Muscle of leg (tissue), 11 donors: Measurements from ENCODE around the gene GABPA. TPM values are rescaled to one million over a fixed set of nuclear protein-coding genes. Genes with fewer than 3 reads are reported as not detected.

Experiments
- DNase-seq: peaks from one replicate; pipeline ENCODE4 v3.0.0; 2013
- H3K27ac ChIP-seq: one replicate; pipeline ENCODE4 v1.5.1; 2013; ENCODE audit warnings: mild to moderate bottlenecking, low read length, control low read depth
- H3K27me3 ChIP-seq: one replicate; pipeline ENCODE4 v1.6.1; 2013; ENCODE audit warnings: low read length; ENCODE audit not compliant: control insufficient read depth, insufficient read depth
- H3K36me3 ChIP-seq: one replicate; pipeline ENCODE4 v1.6.1; 2013; ENCODE audit warnings: low read length; ENCODE audit not compliant: control insufficient read depth, insufficient read depth
- H3K4me1 ChIP-seq: one replicate; pipeline ENCODE4 v1.6.1; 2013; ENCODE audit warnings: low read length; ENCODE audit not compliant: control insufficient read depth, insufficient read depth
- H3K4me3 ChIP-seq: one replicate; pipeline ENCODE4 v1.5.1; 2013; ENCODE audit warnings: low read length, control low read depth
- H3K9me3 ChIP-seq: replicated peaks from 2 replicates; pipeline ENCODE4 v1.6.1; 2013; ENCODE audit warnings: low read depth, low read length; ENCODE audit not compliant: control insufficient read depth
- WGBS: methylation state at CpG from one replicate; pipeline ENCODE4 v1.1.5; 2013; ENCODE audit warnings: missing lambda C conversion rate; ENCODE audit not compliant: insufficient coverage; 5-methylcytosine and 5-hydroxymethylcytosine counted together
- polyA plus RNA-seq, 8 donors: library from polyadenylated mRNA; unstranded; fragments of 120-200 nt; gene quantifications; one replicate each; pipeline versions ENCODE4 v1.2.1 to v1.2.3, GENCODE V29; 2013; ENCODE audit warnings: inconsistent platforms in 1 of 8, low replicate concordance in 1 of 8; ENCODE audit not compliant: insufficient read length in 8 of 8, insufficient read depth in 1 of 8
- total RNA-seq: library from RNA; stranded (reverse); fragments of 120-200 nt; gene quantifications from one replicate; pipeline ENCODE4 v1.2.4, GENCODE V29; 2013

GABPA gene
- total and polyA plus RNA-seq, 9 donors: 23.2 to 39.7 (median 29.6) TPM

DNA sequence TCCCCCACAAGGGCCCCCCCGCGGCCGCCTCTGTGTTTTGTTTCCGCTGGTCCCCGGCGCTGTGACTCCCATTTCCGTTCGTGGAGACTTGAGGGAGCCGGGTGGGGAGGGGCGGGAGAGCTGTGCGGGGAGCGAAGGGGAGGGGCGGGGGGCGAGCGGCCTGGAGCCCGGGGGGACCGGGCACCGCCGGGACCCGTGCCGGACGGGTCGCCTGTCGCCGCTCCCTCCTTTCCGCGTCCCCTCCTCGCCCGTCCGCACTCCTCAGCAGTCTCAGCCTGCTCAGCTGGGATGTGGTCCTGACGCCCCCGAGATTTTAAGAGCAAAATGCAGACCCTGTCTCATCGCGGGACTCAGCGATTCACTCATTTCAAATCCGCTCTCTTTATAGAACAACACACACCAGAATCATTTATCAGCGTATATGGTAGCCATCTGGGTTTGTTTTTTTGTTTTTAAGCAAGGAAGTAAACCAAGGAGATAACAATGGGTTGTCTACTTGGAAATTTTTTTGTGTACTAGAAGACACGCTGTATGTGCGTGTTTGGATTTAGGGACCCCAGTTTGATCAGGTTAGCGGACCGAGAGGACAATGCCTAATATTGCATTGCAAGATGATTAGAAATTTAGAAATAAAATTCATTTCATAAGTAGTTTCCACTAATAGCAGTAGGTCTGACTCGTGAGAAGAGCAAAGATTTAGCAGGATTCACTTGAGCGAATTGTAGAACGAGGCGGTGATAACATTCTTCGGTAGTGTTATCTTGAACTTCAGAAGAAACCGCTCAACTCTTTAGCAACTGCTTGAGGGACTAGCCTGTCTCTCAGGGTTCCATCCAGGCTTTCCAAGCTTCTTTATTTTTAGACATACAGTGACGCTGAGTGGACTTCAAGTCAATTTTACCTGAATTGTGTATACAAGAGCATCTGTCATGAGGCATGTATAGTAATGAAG lies 1.1 kb downstream of the GABPA start:
- peak; percentile 96 for DNase-seq
- Histone ChIP-seq H3K36me3 (peaks cover 5% of the 10 kb centered on the region), H3K9me3 (no peaks in the 10 kb centered on the region), H3K4me3 (peak overlapping the region; percentile 73), H3K27me3 (no peaks in the 10 kb centered on the region), H3K4me1 (peaks cover 6% of the 10 kb centered on the region), H3K27ac (peak overlapping the region; percentile 100)
- WGBS: 0% methylated on average over 23 of the region's 48 CpGs

DNA sequence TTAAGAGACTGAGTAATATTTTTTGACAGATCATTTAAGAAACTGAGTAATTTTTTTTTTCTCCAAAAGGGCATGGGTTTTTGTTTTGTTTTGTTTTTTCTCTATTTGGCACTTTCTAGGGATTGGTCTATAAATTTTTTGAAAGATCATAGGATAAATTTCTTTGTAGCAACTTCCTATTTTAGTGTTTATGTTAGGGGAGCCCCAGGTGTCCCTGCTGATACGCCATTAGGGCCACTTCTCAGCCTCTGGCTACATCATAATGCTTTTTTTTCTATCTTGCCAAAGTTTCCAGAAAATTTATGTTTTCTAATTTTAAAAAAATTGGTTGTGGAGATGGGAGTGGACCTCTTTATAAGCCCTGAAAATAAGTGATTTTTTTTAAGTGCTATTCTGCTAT lies 2.6 kb downstream of the GABPA start:
- no CpG with 5 or more reads among the region's 1 CpG for WGBS
- peak overlapping the region; percentile 100 for H3K27ac ChIP-seq
- no peaks in the 10 kb centered on the region for H3K9me3 ChIP-seq
- no peaks in the 10 kb centered on the region for H3K27me3 ChIP-seq
- H3K36me3 ChIP-seq: no peaks in the 10 kb centered on the region
- no peak overlapping the region for H3K4me3 ChIP-seq
- peaks cover 4% of the 10 kb centered on the region for H3K4me1 ChIP-seq
- no peak for DNase-seq

DNA sequence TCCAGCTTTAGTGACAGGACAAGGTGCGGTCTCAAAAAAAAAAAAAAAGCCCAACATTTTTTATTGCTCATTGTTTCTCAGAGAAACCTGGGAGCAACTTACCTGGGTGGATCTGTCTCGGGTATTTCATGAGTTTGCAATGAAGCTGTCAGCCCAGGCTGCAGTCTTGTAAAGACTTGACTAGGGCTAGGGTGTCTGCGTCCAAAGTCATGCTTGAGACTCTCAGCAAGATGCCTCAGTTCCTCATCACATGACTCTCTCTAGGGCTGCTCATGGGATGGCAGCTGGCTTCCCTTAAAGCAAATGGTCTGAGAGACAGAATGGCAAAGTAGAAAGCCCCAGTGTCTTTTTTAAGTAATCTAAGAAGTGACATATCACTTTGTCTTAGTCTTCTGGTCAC lies 8.1 kb downstream of the GABPA start:
- H3K27me3 ChIP-seq: no peaks in the 10 kb centered on the region
- DNase-seq: no peak
- peaks cover 11% of the 10 kb centered on the region for H3K36me3 ChIP-seq
- H3K4me3 ChIP-seq: no peak overlapping the region
- WGBS: 95% methylated on average over 3 of the region's 3 CpGs
- no peak overlapping the region for H3K27ac ChIP-seq
- no peaks in the 10 kb centered on the region for H3K9me3 ChIP-seq
- H3K4me1 ChIP-seq: no peaks in the 10 kb centered on the region

DNA sequence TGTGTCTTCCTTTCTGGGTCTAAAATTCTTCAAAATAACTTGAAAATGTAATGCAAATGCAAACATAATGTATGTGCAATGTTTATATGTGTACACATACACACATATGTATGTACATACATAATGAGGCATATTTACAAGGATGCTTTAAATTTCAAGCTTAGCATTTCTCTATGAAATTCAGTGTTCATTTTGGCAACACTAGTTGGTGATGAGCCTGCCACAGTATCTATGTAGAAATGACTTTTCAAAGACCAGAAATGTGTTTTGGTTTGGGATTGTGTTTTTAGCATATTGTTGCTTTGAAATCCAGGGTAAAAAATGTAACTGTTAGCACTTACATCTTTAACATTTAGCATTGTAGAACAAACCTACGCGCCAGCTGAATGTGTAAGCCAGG lies 10.1 kb downstream of the GABPA start:
- Histone ChIP-seq H3K4me3 (no peak overlapping the region), H3K36me3 (peaks cover 21% of the 10 kb centered on the region), H3K27ac (no peak overlapping the region), H3K27me3 (no peaks in the 10 kb centered on the region), H3K4me1 (no peaks in the 10 kb centered on the region), H3K9me3 (no peaks in the 10 kb centered on the region)
- WGBS: no CpG with 5 or more reads among the region's 2 CpGs
- no peak for DNase-seq

DNA sequence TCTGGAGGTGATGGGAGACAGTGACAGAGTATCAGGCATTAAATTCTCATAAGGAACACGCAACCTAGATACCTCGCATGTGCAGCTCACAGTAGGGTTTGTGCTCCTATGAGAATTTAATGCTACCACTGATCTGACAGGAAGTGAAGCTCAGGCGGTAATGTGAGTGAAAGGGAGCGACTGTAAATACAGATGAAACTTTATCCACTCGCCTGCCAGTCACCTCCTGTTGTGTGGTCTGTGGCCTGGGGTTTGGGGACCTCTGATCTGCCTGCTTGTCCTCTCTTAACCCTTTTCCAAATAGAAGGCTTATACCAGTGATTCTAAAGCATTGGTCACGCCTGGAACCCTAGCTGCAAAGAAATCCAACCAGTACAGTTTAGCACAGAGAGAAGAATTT lies 15.3 kb downstream of the GABPA start:
- Histone ChIP-seq H3K36me3 (peaks cover 32% of the 10 kb centered on the region), H3K27me3 (no peaks in the 10 kb centered on the region), H3K4me3 (no peak overlapping the region), H3K27ac (no peak overlapping the region), H3K9me3 (no peaks in the 10 kb centered on the region), H3K4me1 (no peaks in the 10 kb centered on the region)
- DNase-seq: no peak
- 100% methylated on average over 2 of the region's 6 CpGs for WGBS

DNA sequence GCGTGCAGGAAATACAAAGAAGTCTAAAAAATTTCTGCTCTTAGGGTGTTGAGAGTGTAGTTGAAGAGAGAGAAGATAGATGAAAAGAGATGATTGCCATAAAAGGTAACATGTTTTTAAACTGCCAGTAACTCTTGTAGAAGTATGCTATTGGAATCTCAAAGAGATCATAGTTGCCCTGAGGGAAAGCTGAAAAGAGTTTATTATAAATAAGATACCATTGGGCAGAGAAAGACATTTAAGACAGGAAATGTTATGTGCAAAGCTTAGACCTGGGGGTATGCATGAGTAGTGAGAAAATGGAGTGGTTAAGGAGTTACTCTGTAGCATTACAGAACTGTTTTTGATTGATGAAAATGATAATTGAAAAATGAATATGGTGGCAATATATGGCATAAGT lies 17.6 kb downstream of the GABPA start:
- Histone ChIP-seq H3K4me3 (no peak overlapping the region), H3K27ac (no peak overlapping the region), H3K4me1 (no peaks in the 10 kb centered on the region), H3K36me3 (peaks cover 26% of the 10 kb centered on the region), H3K9me3 (no peaks in the 10 kb centered on the region), H3K27me3 (no peaks in the 10 kb centered on the region)
- no peak for DNase-seq
- no CpG with 5 or more reads among the region's 1 CpG for WGBS

DNA sequence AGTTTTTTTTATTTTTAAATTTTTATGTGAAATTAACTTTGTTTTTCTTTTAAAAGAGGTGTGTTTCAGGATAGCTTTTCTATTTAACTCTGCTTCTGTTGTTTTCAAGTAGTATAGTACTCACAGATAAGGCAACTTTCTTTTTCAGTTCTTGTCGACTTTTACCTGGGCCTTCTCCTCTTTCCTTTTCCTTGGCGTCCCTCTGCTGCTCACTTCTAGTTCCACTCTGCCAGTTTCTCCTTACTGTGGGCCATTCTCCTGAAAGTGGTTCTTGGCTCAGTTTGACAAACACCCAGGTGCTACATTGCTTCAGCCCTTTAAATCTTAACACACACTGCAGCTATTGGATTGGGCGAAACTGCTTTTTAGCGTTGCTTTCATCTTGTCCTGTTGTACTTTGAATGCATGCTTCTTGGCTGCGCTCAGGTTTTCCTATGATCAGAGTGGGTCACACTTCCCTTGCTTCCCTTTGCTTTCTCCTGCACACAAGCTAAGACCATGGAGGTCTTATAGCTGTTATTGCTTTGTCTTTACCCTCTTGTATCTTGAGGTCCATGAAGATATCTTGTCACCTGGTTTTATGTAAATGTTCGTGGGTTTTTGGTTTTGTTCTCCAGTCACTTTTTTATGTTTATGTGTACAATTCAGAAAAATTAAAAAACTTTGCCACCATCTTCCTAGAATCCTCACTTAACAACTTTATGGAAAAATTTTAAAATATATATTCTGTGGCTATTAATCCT lies 21.6 kb downstream of the GABPA start:
- peaks cover 35% of the 10 kb centered on the region for H3K36me3 ChIP-seq
- DNase-seq: no peak

DNA sequence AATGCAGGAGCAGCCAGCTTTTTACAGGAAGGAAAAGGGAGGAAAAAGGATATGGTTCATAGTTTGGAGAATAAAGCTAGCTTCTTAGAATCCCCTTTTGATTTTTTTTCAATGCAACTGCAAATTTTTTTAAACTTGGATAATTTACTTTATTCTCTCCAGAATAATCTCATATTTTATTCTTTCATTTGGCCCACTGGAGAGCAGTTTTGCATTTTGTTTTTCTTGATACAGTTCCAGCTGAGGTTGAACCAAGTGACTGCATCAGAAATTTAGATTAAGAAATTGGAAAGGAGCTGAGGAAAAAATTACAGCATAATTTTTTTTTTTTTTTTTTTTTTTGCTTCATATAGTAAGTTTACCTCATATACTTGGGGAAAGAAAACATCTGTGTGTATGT lies 22.8 kb downstream of the GABPA start:
- no peaks in the 10 kb centered on the region for H3K4me1 ChIP-seq
- peak; percentile 92 for DNase-seq
- H3K27me3 ChIP-seq: no peaks in the 10 kb centered on the region
- H3K4me3 ChIP-seq: no peak overlapping the region
- no peaks in the 10 kb centered on the region for H3K9me3 ChIP-seq
- H3K36me3 ChIP-seq: peaks cover 33% of the 10 kb centered on the region
- H3K27ac ChIP-seq: peak overlapping the region; percentile 73

More for the DNA sequence above, 21.6 kb downstream of the GABPA start:
- Histone ChIP-seq H3K27me3 (no peaks in the 10 kb centered on the region), H3K9me3 (no peaks in the 10 kb centered on the region), H3K4me3 (no peak overlapping the region), H3K27ac (peak overlapping the region; percentile 60), H3K4me1 (no peaks in the 10 kb centered on the region)
- 72% methylated on average over 5 of the region's 6 CpGs for WGBS

DNA sequence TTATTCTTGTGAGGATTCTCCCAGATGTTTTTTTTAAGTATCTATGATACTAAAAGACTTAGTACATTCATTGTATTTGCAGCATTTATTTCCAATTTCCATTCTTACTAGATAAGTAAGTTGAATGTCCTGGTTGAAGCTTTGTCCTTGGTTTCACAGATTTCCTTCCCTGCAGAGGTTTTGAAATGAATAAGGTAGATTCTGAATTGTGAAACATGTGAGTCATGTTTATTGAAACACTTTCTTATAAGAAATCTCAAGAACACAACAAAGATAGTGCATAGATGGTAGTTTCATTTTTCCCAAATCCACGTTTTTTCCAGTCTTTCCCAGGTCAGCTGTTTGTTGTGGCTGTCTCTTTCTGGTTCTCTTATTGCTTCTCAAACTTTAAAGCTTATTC lies 24.8 kb downstream of the GABPA start:
- no peaks in the 10 kb centered on the region for H3K27me3 ChIP-seq
- no peak overlapping the region for H3K4me3 ChIP-seq
- no peaks in the 10 kb centered on the region for H3K4me1 ChIP-seq
- no peaks in the 10 kb centered on the region for H3K9me3 ChIP-seq
- 100% methylated on average over 1 of the region's 1 CpG for WGBS
- no peak overlapping the region for H3K27ac ChIP-seq
- DNase-seq: no peak
- H3K36me3 ChIP-seq: peaks cover 35% of the 10 kb centered on the region

DNA sequence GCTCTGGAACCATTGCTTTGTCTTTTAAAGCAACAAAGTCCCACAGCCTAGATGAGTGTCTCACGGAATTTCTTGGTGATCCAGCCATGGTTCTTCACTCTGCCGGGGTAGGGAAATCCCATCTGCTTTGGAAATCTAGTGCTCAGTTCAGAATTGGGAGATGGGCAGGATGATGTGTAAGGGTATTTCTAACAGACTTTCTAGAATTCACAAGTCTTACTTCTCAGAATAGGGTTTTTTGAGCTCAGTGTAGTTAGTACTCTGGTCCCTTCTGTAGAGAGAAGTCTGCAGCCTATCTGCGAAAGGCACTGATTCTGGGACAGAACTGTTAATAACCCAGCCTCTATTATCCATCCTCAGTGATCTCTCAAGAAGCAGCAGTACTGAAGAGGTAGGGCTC lies 25.3 kb downstream of the GABPA start:
- Histone ChIP-seq H3K27me3 (no peaks in the 10 kb centered on the region), H3K36me3 (peaks cover 35% of the 10 kb centered on the region), H3K4me1 (no peaks in the 10 kb centered on the region), H3K4me3 (no peak overlapping the region), H3K27ac (no peak overlapping the region), H3K9me3 (no peaks in the 10 kb centered on the region)
- DNase-seq: no peak
- WGBS: 100% methylated on average over 2 of the region's 3 CpGs
